ENCODE results near the gene HOPX.

GRCh38 chr4:56657818-56658217 lies 23.3 kb downstream of the HOPX start:
- TF ChIP-seq CTCF (IDR thresholded peaks at IDR 0.05): no peak
- no peak for TF ChIP-seq POLR2A (IDR thresholded peaks at IDR 0.05)
